Body of pancreas (tissue), 4 donors: ENCODE results near the gene CHCHD3. TPM values are rescaled to one million over a fixed set of nuclear protein-coding genes. Genes with fewer than 3 reads are reported as not detected.
A peak's percentile ranks its signal among the peaks of the same experiment; 100 is the strongest.

Experiments used
- ATAC-seq: fragments of 150-250 bp; one replicate; pipeline ENCODE4 v1.9.1; 2016
- DNase-seq, 4 donors: peaks; one replicate each; pipeline ENCODE4 v3.0.0-alpha.2; 2019
- H3K27ac ChIP-seq, 4 donors: fragments of 200-600 bp; sonication (generic); 1 replicate in 3 of 4; 2 replicates in 1 of 4; pipeline versions ENCODE4 v1.5.1 to v1.6.1; 2016 to 2019; ENCODE audit warnings: mild to moderate bottlenecking in 1 of 4, mixed read lengths in 1 of 4, moderate library complexity in 1 of 4
- H3K27me3 ChIP-seq, 2 donors: fragments of 200-600 bp; sonication (generic); one replicate each; pipeline ENCODE4 v1.6.0; 2016; ENCODE audit warnings: mild to moderate bottlenecking in 1 of 2
- H3K36me3 ChIP-seq, 2 donors: fragments of 200-600 bp; sonication (generic); replicated peaks in 1 of 2; 2 replicates each; pipeline ENCODE4 v1.5.1; 2016; ENCODE audit warnings: low read depth in 2 of 2; ENCODE audit not compliant: insufficient read depth in 1 of 2
- H3K4me1 ChIP-seq: fragments of 200-600 bp; sonication (generic); one replicate; pipeline ENCODE4 v1.6.0; 2016
- H3K4me3 ChIP-seq, 2 donors: fragments of 200-600 bp; sonication (generic); 1 replicate in 1 of 2; 2 replicates in 1 of 2; pipeline ENCODE4 v1.5.1; 2016 to 2019
- H3K9me3 ChIP-seq, 3 donors: fragments of 200-600 bp; sonication (generic); 1 replicate in 2 of 3; 2 replicates in 1 of 3; pipeline ENCODE4 v1.5.1; 2016
- CTCF ChIP-seq, 7 experiments: fragments of 450-650 bp in 4 of 7; fragments of 200-600 bp in 3 of 7; sonication (generic) in 3 of 7; IDR thresholded peaks; one replicate each; pipeline ENCODE4 v1.5.1; 2016 to 2019; ENCODE audit warnings: antibody characterized with exemption in 7 of 7
- POLR2A ChIP-seq, 3 donors: fragments of 450-650 bp; IDR thresholded peaks; one replicate each; pipeline ENCODE4 v1.6.1; 2016; ENCODE audit warnings: antibody characterized with exemption in 3 of 3, mild to moderate bottlenecking in 2 of 3
- WGBS, 2 donors: methylation state at CpG; one replicate each; pipeline ENCODE4 v1.1.5; 2017; 5-methylcytosine and 5-hydroxymethylcytosine counted together
- intact Hi-C: fragments of 100-400 bp; cut with DNase I; formaldehyde crosslinking; loops from one replicate; pipeline ENCODE4 v1.15.1; 2023
- total RNA-seq, 2 donors: library from RNA; depleted of rRNA; stranded (reverse); fragments of >200 nt; gene quantifications; one replicate each; pipeline ENCODE4 v1.1.0, GENCODE V29; 2016

Gene CHCHD3
- total RNA-seq, 2 donors from 2014 or later: 24.4 to 32.6 TPM

GRCh38 chr7:132993377-132994013 lies 88.4 kb downstream of the CHCHD3 start:
- no peak for DNase-seq

GRCh38 chr7:132991615-132992587 lies 90.0 kb downstream of the CHCHD3 start:
- WGBS, 2 donors: 84 to 87% methylated on average over 9 of the region's 9 CpGs
- H3K4me1 ChIP-seq: peaks cover 10% of the 10 kb centered on the region
- no peak overlapping the region for H3K27ac ChIP-seq
- H3K36me3 ChIP-seq: no peaks in the 10 kb centered on the region
- intact Hi-C loops: no loop called here
- no peaks in the 10 kb centered on the region for H3K27me3 ChIP-seq
- DNase-seq (peak in 1 of 4 donors; percentile 10), ATAC-seq (no peak)
- no peak overlapping the region for H3K4me3 ChIP-seq
- TF ChIP-seq POLR2A (IDR thresholded peaks at IDR 0.05) (no peak), CTCF (IDR thresholded peaks at IDR 0.05) (no peak)
- no peaks in the 10 kb centered on the region for H3K9me3 ChIP-seq

More at GRCh38 chr7:132993377-132994013, 88.4 kb downstream of the CHCHD3 start:
- Histone ChIP-seq H3K9me3 (no peaks in the 10 kb centered on the region), H3K36me3 (no peaks in the 10 kb centered on the region), H3K27ac (no peak overlapping the region), H3K4me1 (peaks cover 10% of the 10 kb centered on the region), H3K4me3 (no peak overlapping the region), H3K27me3 (no peaks in the 10 kb centered on the region)
- intact Hi-C loops: no loop called here
- no peak for ATAC-seq
- 88 to 92% methylated on average over 5 of the region's 5 CpGs for WGBS, 2 donors
- no peak for TF ChIP-seq POLR2A (IDR thresholded peaks at IDR 0.05)
- no peak for TF ChIP-seq CTCF (IDR thresholded peaks at IDR 0.05)

GRCh38 chr7:132988117-132988516 lies 93.8 kb downstream of the CHCHD3 start:
- intact Hi-C loops: no loop called here
- H3K4me1 ChIP-seq: peaks cover 10% of the 10 kb centered on the region
- H3K27ac ChIP-seq: no peak overlapping the region
- no peak for DNase-seq
- ATAC-seq: no peak
- no peaks in the 10 kb centered on the region for H3K27me3 ChIP-seq
- H3K4me3 ChIP-seq: no peak overlapping the region
- no peaks in the 10 kb centered on the region for H3K9me3 ChIP-seq
- H3K36me3 ChIP-seq: no peaks in the 10 kb centered on the region
- WGBS, 2 donors: 86 to 93% methylated on average over 1 of the region's 1 CpG
- TF ChIP-seq CTCF (IDR thresholded peaks at IDR 0.05) (no peak), POLR2A (IDR thresholded peaks at IDR 0.05) (no peak)

GRCh38 chr7:132980402-132980801 lies 101.5 kb downstream of the CHCHD3 start:
- 93 to 100% methylated on average over 1 of the region's 1 CpG for WGBS, 2 donors
- Histone ChIP-seq H3K27me3 (no peaks in the 10 kb centered on the region), H3K4me3 (no peak overlapping the region), H3K4me1 (no peaks in the 10 kb centered on the region), H3K9me3 (no peaks in the 10 kb centered on the region), H3K36me3 (no peaks in the 10 kb centered on the region), H3K27ac (no peak overlapping the region)
- intact Hi-C loops: no loop called here
- TF ChIP-seq POLR2A (IDR thresholded peaks at IDR 0.05): no peak
- TF ChIP-seq CTCF (IDR thresholded peaks at IDR 0.05): no peak
- no peak for DNase-seq
- ATAC-seq: no peak
